ENCODE results near the gene RRP8. TPM values are rescaled to one million over a fixed set of nuclear protein-coding genes. Genes with fewer than 3 reads are reported as not detected.

Gene RRP8
- total and polyA plus RNA-seq, 10 donors = 17.0 to 28.4 (median 23.6) TPM

- WGBS, 5 donors = 80 to 90% (median 90%) methylated on average over 14 of the region's 14 CpGs
- peaks cover 61 to 93% (median 83%) of the 10 kb centered on the region in 6 donors for H3K4me1 ChIP-seq
- peaks cover 9 to 61% (median 39%) of the 10 kb centered on the region in 6 donors for H3K36me3 ChIP-seq
- TF ChIP-seq CTCF (IDR thresholded peaks at IDR 0.05 in 8 of 11, conservative IDR thresholded peaks at IDR 0.05 in 3 of 11) (no peak), POLR2A (IDR thresholded peaks at IDR 0.05) (no peak), POLR2AphosphoS5 (IDR thresholded peaks at IDR 0.05) (no peak)
- H3K4me3 ChIP-seq = no peak overlapping the region
- H3K9me3 ChIP-seq = no peaks in the 10 kb centered on the region
- intact Hi-C loops (cut with DNase I; ENCODE audit: low total_unique reads) = no loop called here
- no peak for DNase-seq
- H3K27me3 ChIP-seq (replicated peaks in 1 of 7) = no peaks in the 10 kb centered on the region
- H3K27ac ChIP-seq = peak overlapping the region in 7 of 8 donors; percentile 5 to 98 (median 94)
These were observed 5.5 kb upstream of the RRP8 start for GRCh38 chr11:6608726-6609501.

GRCh38 chr11:6608011-6608410 is 4.6 kb upstream of the RRP8 start:
- Histone ChIP-seq H3K36me3 (peaks cover 9 to 58% (median 37%) of the 10 kb centered on the region in 6 donors), H3K9me3 (no peaks in the 10 kb centered on the region), H3K4me1 (peaks cover 55 to 85% (median 78%) of the 10 kb centered on the region in 6 donors), H3K27me3 (replicated peaks in 1 of 7) (no peaks in the 10 kb centered on the region), H3K4me3 (no peak overlapping the region), H3K27ac (peak overlapping the region in 7 of 8 donors; percentile 90 to 98 (median 94))
- WGBS, 5 donors = 91 to 94% (median 92%) methylated on average over 6 to 9 of the region's 9 CpGs
- peak; percentile 64 for DNase-seq
- intact Hi-C loops (cut with DNase I; ENCODE audit: low total_unique reads) = no loop called here
- peak in 2 of 3 donors; percentile 24 to 31 for TF ChIP-seq POLR2AphosphoS5 (IDR thresholded peaks at IDR 0.05)
- no peak for TF ChIP-seq POLR2A (IDR thresholded peaks at IDR 0.05)

- peak overlapping the region in 3 of 8 donors; percentile 5 to 85 (median 60) for H3K4me3 ChIP-seq
- intact Hi-C loops (cut with DNase I; ENCODE audit: low total_unique reads) = no loop called here
These were observed 3.9 kb upstream of the RRP8 start for GRCh38 chr11:6607190-6607795.

More at GRCh38 chr11:6607190-6607795, 3.9 kb upstream of the RRP8 start:
- DNase-seq = no peak
- Histone ChIP-seq H3K36me3 (peaks cover 9 to 58% (median 37%) of the 10 kb centered on the region in 6 donors), H3K27me3 (replicated peaks in 1 of 7) (no peaks in the 10 kb centered on the region), H3K27ac (peak overlapping the region; percentile 38 to 98 (median 94)), H3K9me3 (no peaks in the 10 kb centered on the region), H3K4me1 (peaks cover 52 to 85% (median 79%) of the 10 kb centered on the region in 6 donors)
- TF ChIP-seq POLR2A (IDR thresholded peaks at IDR 0.05) (no peak), POLR2AphosphoS5 (IDR thresholded peaks at IDR 0.05) (no peak), CTCF (IDR thresholded peaks at IDR 0.05 in 8 of 11, conservative IDR thresholded peaks at IDR 0.05 in 3 of 11) (no peak)
